GM12864 (cell line): ENCODE data around the gene CTDP1.

Experiments
- DNase-seq: peaks from one replicate; pipeline ENCODE4 v3.0.0-alpha.2; 2011; ENCODE audit warnings: low read depth
- H3K4me3 ChIP-seq: 2 replicates; pipeline ENCODE4 v1.5.1; 2011; ENCODE audit warnings: mild to moderate bottlenecking, low read depth, low read length, control low read depth
- CTCF ChIP-seq: IDR thresholded peaks from 2 replicates; pipeline ENCODE4 v1.5.1; 2011; ENCODE audit warnings: low read depth, mild to moderate bottlenecking, moderate library complexity, low read length, control low read depth, inconsistent platforms; ENCODE audit errors: missing control alignments

CTDP1 gene

GRCh38 chr18:79772108-79772864, 92.7 kb downstream of the CTDP1 start:
- no peak for DNase-seq
- TF ChIP-seq CTCF, result no peak
- H3K4me3 ChIP-seq, result no peak overlapping the region

GRCh38 chr18:79772865-79773696, 93.5 kb downstream of the CTDP1 start:
- no peak for DNase-seq
- TF ChIP-seq CTCF, result no peak
- H3K4me3 ChIP-seq, result no peak overlapping the region

GRCh38 chr18:79774111-79774510, 94.5 kb downstream of the CTDP1 start:
- H3K4me3 ChIP-seq, result no peak overlapping the region
- no peak for DNase-seq
- no peak for TF ChIP-seq CTCF

- H3K4me3 ChIP-seq, result no peak overlapping the region
- no peak for DNase-seq
- no peak for TF ChIP-seq CTCF
These were observed 96.0 kb downstream of the CTDP1 start for GRCh38 chr18:79775441-79776221.

- H3K4me3 ChIP-seq, result no peak overlapping the region
- TF ChIP-seq CTCF, result no peak
- DNase-seq, result no peak
These were observed 97.1 kb downstream of the CTDP1 start for GRCh38 chr18:79776674-79777073.

GRCh38 chr18:79778291-79778791, 98.7 kb downstream of the CTDP1 start:
- DNase-seq, result no peak
- no peak for TF ChIP-seq CTCF
- H3K4me3 ChIP-seq, result no peak overlapping the region
